Measurements from ENCODE around the gene SFXN2. TPM values are rescaled to one million over a fixed set of nuclear protein-coding genes. Genes with fewer than 3 reads are reported as not detected.
"Not testable (repeated sequence)": the region's sequence is repeated elsewhere in the genome, so short reads cannot be mapped to it uniquely, and the experiment has no call there.

The SFXN2 gene
- total and polyA plus RNA-seq, 7 experiments from 2014 or later = 11.4 to 32.1 (median 17.5) TPM

GRCh38 chr10:102741726-102742237 lies 27.3 kb downstream of the SFXN2 start:
- no peak for ATAC-seq
- no peak overlapping the region for H3K27ac Mint-ChIP-seq
- ChIA-PET CTCF (no interaction called here), POLR2A (interaction anchor here (0.6 to 1.5 kb wide), 2 partner anchors 28 to 211 kb away, joined by 4 to 9 read pairs; partner anchors contain the start of gene ARL3)
- H3K4me1 Mint-ChIP-seq = peaks cover 28 to 48% (median 39%) of the 10 kb centered on the region in 7 donors
- H3K27ac ChIP-seq (ENCODE audit: low read depth, low read length) = no peak overlapping the region
- H3K4me3 Mint-ChIP-seq = peak overlapping the region in 1 of 10 donors; percentile 41
- peaks cover 17 to 21% of the 10 kb centered on the region in 2 donors for H3K4me1 ChIP-seq (ENCODE audit: control insufficient read depth in 2 of 2, insufficient read depth in 2 of 2, low read length in 2 of 2)
- peaks cover 0 to 14% (median 0%) of the 10 kb centered on the region in 5 donors for H3K36me3 Mint-ChIP-seq
- H3K27me3 Mint-ChIP-seq = no peaks in the 10 kb centered on the region
- peaks cover 0 to 16% (median 0%) of the 10 kb centered on the region in 3 experiments for H3K36me3 ChIP-seq (ENCODE audit: control insufficient read depth in 2 of 3, insufficient read depth in 3 of 3, low read length in 3 of 3)
- no peak for DNase-seq
- no peaks in the 10 kb centered on the region for H3K9me3 ChIP-seq (ENCODE audit: control insufficient read depth in 2 of 3, low read length in 3 of 3)
- no peaks in the 10 kb centered on the region for H3K27me3 ChIP-seq (ENCODE audit: control insufficient read depth in 2 of 2, insufficient read depth in 2 of 2, low read length in 2 of 2)
- H3K4me3 ChIP-seq (ENCODE audit: low read length) = no peak overlapping the region
- H3K9me3 Mint-ChIP-seq = peaks cover 0 to 7% (median 2%) of the 10 kb centered on the region in 11 donors
- intact Hi-C loops (cut with micrococcal nuclease) = loop anchor here in 1 of 2 donors (2.0 to 10.0 kb wide), 3 partner anchors 451 to 1387 kb away; partner anchors contain the start of genes BTRC, NT5C2 and OGA

GRCh38 chr10:102742313-102742712 lies 27.9 kb downstream of the SFXN2 start:
- POLR2A ChIA-PET = interaction anchor here (0.6 to 2.6 kb wide), 2 partner anchors 28 to 210 kb away, joined by 9 to 13 read pairs; partner anchors contain the start of genes ARL3 and SFXN2
- peak overlapping the region in 4 of 10 donors; percentile 41 to 88 (median 59) for H3K4me3 Mint-ChIP-seq
- not testable (repeated sequence) for H3K27me3 Mint-ChIP-seq

DNA sequence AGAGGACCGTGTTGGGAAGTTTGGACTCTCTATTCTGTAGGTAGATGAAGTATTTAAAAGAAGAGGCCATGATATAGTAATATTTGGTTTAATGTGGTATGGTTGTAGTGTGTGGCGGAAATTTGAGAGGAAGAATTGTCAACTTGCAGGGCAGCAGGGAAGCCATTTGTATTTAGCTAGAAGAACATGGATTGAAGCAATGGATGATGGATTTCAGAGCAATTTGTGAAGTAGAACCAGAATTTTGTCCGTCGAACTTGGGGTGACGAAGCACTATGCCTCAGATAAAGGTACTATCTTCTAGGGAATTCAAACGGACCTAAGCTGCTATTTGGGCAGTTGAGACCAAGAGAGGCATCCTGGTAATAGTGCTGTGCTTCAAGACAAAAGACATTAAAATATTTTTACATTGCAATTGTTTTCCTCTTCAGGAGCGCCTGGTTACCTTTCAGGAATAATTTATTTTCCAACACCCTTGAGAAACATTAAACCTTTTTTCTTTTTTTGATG lies 28.7 kb downstream of the SFXN2 start:
- POLR2A ChIA-PET = interaction anchor here (0.9 to 2.6 kb wide), 10 partner anchors 9 to 585 kb away, joined by 3 to 13 read pairs (median 5); partner anchors contain the start of genes ARL3, SFXN2 and TRIM8
- H3K4me1 Mint-ChIP-seq = peaks cover 28 to 53% (median 42%) of the 10 kb centered on the region in 7 donors

More at GRCh38 chr10:102742313-102742712, 27.9 kb downstream of the SFXN2 start:
- peaks cover 0 to 14% (median 0%) of the 10 kb centered on the region in 3 experiments for H3K36me3 ChIP-seq (ENCODE audit: control insufficient read depth in 2 of 3, insufficient read depth in 3 of 3, low read length in 3 of 3)
- peaks cover 17 to 21% of the 10 kb centered on the region in 2 donors for H3K4me1 ChIP-seq (ENCODE audit: control insufficient read depth in 2 of 2, insufficient read depth in 2 of 2, low read length in 2 of 2)
- H3K4me3 ChIP-seq (ENCODE audit: low read length); H3K9me3 Mint-ChIP-seq; H3K27me3 ChIP-seq (ENCODE audit: control insufficient read depth in 2 of 2, insufficient read depth in 2 of 2, low read length in 2 of 2); H3K27ac ChIP-seq (ENCODE audit: low read depth, low read length); H3K9me3 ChIP-seq (ENCODE audit: control insufficient read depth in 2 of 3, low read length in 3 of 3); ATAC-seq; DNase-seq: not testable (repeated sequence)
- Mint-ChIP-seq H3K4me1 (peaks cover 28 to 49% (median 41%) of the 10 kb centered on the region in 7 donors), H3K27ac (peak overlapping the region in 4 of 9 donors; percentile 68 to 92 (median 87)), H3K36me3 (peaks cover 0 to 14% (median 0%) of the 10 kb centered on the region in 5 donors)
- CTCF ChIA-PET = interaction anchor here (1.6 kb wide), 1 partner anchor 28 kb away, joined by 3 read pairs; the partner anchor contains the start of genes ARL3 and SFXN2
- intact Hi-C loops (cut with micrococcal nuclease) = loop anchor here in 1 of 2 donors (2.0 to 10.0 kb wide), 3 partner anchors 450 to 1388 kb away; partner anchors contain the start of genes BTRC, NT5C2 and OGA

DNA sequence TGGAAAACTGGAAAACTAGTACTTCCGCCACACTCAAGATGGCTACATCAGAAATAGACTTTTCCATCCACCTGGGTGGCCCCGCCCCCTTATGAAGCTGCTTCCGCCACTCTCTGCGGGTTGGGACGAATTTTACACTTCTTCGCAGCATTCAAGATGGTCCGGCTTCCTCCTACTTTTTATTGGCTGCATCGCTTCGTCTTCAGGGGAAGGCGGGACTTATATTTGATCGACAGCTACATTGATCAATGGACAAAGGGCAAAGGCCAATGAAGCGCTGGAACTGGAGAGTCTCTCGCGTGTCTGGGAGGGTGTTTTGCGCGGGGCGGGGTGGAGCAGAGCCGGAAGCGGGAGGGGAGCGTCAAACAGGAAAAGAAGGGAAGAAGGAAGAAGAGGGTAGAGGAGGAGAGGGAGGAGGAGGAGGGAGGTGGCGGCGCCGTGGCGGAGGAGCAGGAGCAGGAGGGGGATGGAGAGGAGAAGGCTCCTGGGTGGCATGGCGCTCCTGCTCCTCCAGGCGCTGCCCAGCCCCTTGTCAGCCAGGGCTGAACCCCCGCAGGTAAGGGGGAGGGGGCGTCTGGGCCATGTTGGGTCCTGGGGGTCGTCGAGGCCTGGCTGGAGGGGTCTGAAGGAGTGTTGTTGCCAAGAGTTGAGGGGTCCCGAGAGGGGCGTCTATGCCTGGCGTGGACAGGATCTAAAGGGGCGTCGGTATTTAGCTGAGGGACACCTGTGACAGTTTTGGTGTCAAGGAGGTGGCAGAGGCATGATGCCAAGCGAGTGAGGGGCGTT lies 29.3 kb downstream of the SFXN2 start, which contains the start of gene WBP1L:
Gene WBP1L, plus strand, starts transcription at position 361 of the 786 bp plus-strand sequence. Its CDS starts 106 bp downstream, at position 467.
- peak; percentile 77 to 98 (median 96) for DNase-seq

More for the DNA sequence above, 28.7 kb downstream of the SFXN2 start:
- Histone ChIP-seq H3K4me1 (ENCODE audit: control insufficient read depth in 2 of 2, insufficient read depth in 2 of 2, low read length in 2 of 2) (peaks cover 17 to 21% of the 10 kb centered on the region in 2 donors), H3K36me3 (ENCODE audit: control insufficient read depth in 2 of 3, insufficient read depth in 3 of 3, low read length in 3 of 3) (peaks cover 0 to 6% (median 0%) of the 10 kb centered on the region in 3 experiments), H3K27me3 (ENCODE audit: control insufficient read depth in 2 of 2, insufficient read depth in 2 of 2, low read length in 2 of 2) (no peaks in the 10 kb centered on the region), H3K27ac (ENCODE audit: low read depth, low read length) (no peak overlapping the region), H3K4me3 (ENCODE audit: low read length) (peak overlapping the region; percentile 43), H3K9me3 (ENCODE audit: control insufficient read depth in 2 of 3, low read length in 3 of 3) (no peaks in the 10 kb centered on the region)
- H3K27me3 Mint-ChIP-seq = no peaks in the 10 kb centered on the region
- H3K9me3 Mint-ChIP-seq = peaks cover 0 to 7% (median 2%) of the 10 kb centered on the region in 11 donors
- H3K36me3 Mint-ChIP-seq = peaks cover 0 to 14% (median under 1%) of the 10 kb centered on the region in 5 donors
- H3K4me3 Mint-ChIP-seq = peak overlapping the region; percentile 80 to 97 (median 93)
- no peak for ATAC-seq
- H3K27ac Mint-ChIP-seq = peak overlapping the region; percentile 57 to 96 (median 90)
- no peak for DNase-seq
- CTCF ChIA-PET = interaction anchor here (0.8 to 1.6 kb wide), 2 partner anchors 12 to 28 kb away, joined by 3 read pairs; partner anchors contain the start of genes ARL3 and SFXN2
- intact Hi-C loops (cut with micrococcal nuclease) = loop anchor here (1.0 to 10.0 kb wide), 19 partner anchors 10 to 1388 kb away; partner anchors contain the start of genes ARL3 (in 2 of the 2), BORCS7 (in 2 of the 2), CNNM2 (in 2 of the 2) and GBF1 (in 2 of the 2)

GRCh38 chr10:102744374-102745051 lies 30.1 kb downstream of the SFXN2 start:
- Histone ChIP-seq H3K4me1 (ENCODE audit: control insufficient read depth in 2 of 2, insufficient read depth in 2 of 2, low read length in 2 of 2) (peaks cover 17 to 25% of the 10 kb centered on the region in 2 donors), H3K36me3 (ENCODE audit: control insufficient read depth in 2 of 3, insufficient read depth in 3 of 3, low read length in 3 of 3) (peaks cover 0 to 6% (median 5%) of the 10 kb centered on the region in 3 experiments), H3K27ac (ENCODE audit: low read depth, low read length) (peak overlapping the region; percentile 77), H3K9me3 (ENCODE audit: control insufficient read depth in 2 of 3, low read length in 3 of 3) (no peaks in the 10 kb centered on the region), H3K4me3 (ENCODE audit: low read length) (peak overlapping the region; percentile 85), H3K27me3 (ENCODE audit: control insufficient read depth in 2 of 2, insufficient read depth in 2 of 2, low read length in 2 of 2) (no peaks in the 10 kb centered on the region)
- ChIA-PET POLR2A (interaction anchor here (1.0 to 2.6 kb wide), 6 partner anchors 10 to 111 kb away, joined by 3 to 13 read pairs (median 8); partner anchors contain the start of genes ARL3, SFXN2 and TRIM8), CTCF (interaction anchor here (0.7 kb wide), 1 partner anchor 20 kb away, joined by 3 read pairs; no protein-coding TSS in a partner anchor)
- Mint-ChIP-seq H3K27me3 (no peaks in the 10 kb centered on the region), H3K36me3 (peaks cover 7 to 19% (median 9%) of the 10 kb centered on the region in 5 donors), H3K27ac (peak overlapping the region; percentile 57 to 96 (median 90)), H3K4me3 (peak overlapping the region; percentile 80 to 97 (median 93)), H3K4me1 (peaks cover 36 to 61% (median 51%) of the 10 kb centered on the region in 7 donors), H3K9me3 (peaks cover 0 to 7% (median 2%) of the 10 kb centered on the region in 11 donors)
- intact Hi-C loops (cut with micrococcal nuclease) = loop anchor here (1.0 to 10.0 kb wide), 3 partner anchors 9 to 1390 kb away; partner anchors contain the start of genes BTRC (in 1 of the 2) and OGA (in 1 of the 2)
- no peak for ATAC-seq
- DNase-seq = peak in 2 of 9 donors; percentile 11 to 15

More for the DNA sequence above, 29.3 kb downstream of the SFXN2 start, which contains the start of gene WBP1L:
- peak within 1 kb of the TSS; percentile 85 for H3K4me3 ChIP-seq (ENCODE audit: low read length)
- H3K36me3 Mint-ChIP-seq = peaks cover 6 to 19% (median 7%) of the 10 kb centered on the region in 5 donors
- peak within 1 kb of the TSS; percentile 57 to 96 (median 90) for H3K27ac Mint-ChIP-seq
- peaks cover 17 to 25% of the 10 kb centered on the region in 2 donors for H3K4me1 ChIP-seq (ENCODE audit: control insufficient read depth in 2 of 2, insufficient read depth in 2 of 2, low read length in 2 of 2)
- H3K27me3 ChIP-seq (ENCODE audit: control insufficient read depth in 2 of 2, insufficient read depth in 2 of 2, low read length in 2 of 2) = no peaks in the 10 kb centered on the region
- H3K27ac ChIP-seq (ENCODE audit: low read depth, low read length) = peak within 1 kb of the TSS; percentile 77
- POLR2A ChIA-PET = interaction anchor here (0.9 to 2.6 kb wide), 11 partner anchors 9 to 586 kb away, joined by 3 to 13 read pairs (median 4); partner anchors contain the start of genes ARL3, SFXN2 and TRIM8
- no peaks in the 10 kb centered on the region for H3K27me3 Mint-ChIP-seq
- peaks cover 33 to 59% (median 48%) of the 10 kb centered on the region in 7 donors for H3K4me1 Mint-ChIP-seq
- peak; percentile 98 for ATAC-seq
- peak within 1 kb of the TSS; percentile 80 to 97 (median 93) for H3K4me3 Mint-ChIP-seq
- H3K36me3 ChIP-seq (ENCODE audit: control insufficient read depth in 2 of 3, insufficient read depth in 3 of 3, low read length in 3 of 3) = peaks cover 0 to 6% (median 5%) of the 10 kb centered on the region in 3 experiments
- intact Hi-C loops (cut with micrococcal nuclease) = loop anchor here (1.0 to 10.0 kb wide), 19 partner anchors 10 to 1389 kb away; partner anchors contain the start of genes ARL3 (in 2 of the 2), BORCS7 (in 2 of the 2), CNNM2 (in 2 of the 2) and GBF1 (in 2 of the 2)
- H3K9me3 Mint-ChIP-seq = peaks cover 0 to 7% (median 2%) of the 10 kb centered on the region in 11 donors
- no peaks in the 10 kb centered on the region for H3K9me3 ChIP-seq (ENCODE audit: control insufficient read depth in 2 of 3, low read length in 3 of 3)
- CTCF ChIA-PET = interaction anchor here (0.8 to 1.6 kb wide), 2 partner anchors 12 to 29 kb away, joined by 3 read pairs; partner anchors contain the start of genes ARL3 and SFXN2

Measured in naive thymus-derived CD4-positive, alpha-beta T cell (primary cell).